Aorta (tissue), 5 donors: Measurements from ENCODE around the gene RBM19. TPM values are rescaled to one million over a fixed set of nuclear protein-coding genes. Genes with fewer than 3 reads are reported as not detected.

Experiments used
- ATAC-seq: fragments of 200-7000 bp; cut with Tn5 transposase; one replicate; pipeline ENCODE4 v1.9.1; 2022; ENCODE audit warnings: moderate library complexity; ENCODE audit not compliant: low FRiP score
- DNase-seq, 2 donors: peaks; one replicate each; pipeline ENCODE4 v3.0.0-alpha.2; 2020
- H3K27ac ChIP-seq, 2 donors: one replicate each; pipeline ENCODE4 v1.5.1; 2013; ENCODE audit warnings: low read length in 2 of 2, mild to moderate bottlenecking in 2 of 2, moderate library complexity in 2 of 2, control low read depth in 1 of 2, inconsistent platforms in 1 of 2, low read depth in 1 of 2
- H3K27me3 ChIP-seq, 2 donors: one replicate each; pipeline ENCODE4 v1.6.1; 2013; ENCODE audit warnings: control low read depth in 1 of 2, low read length in 1 of 2, mild to moderate bottlenecking in 1 of 2, moderate library complexity in 1 of 2; ENCODE audit not compliant: insufficient read depth in 2 of 2, control insufficient read depth in 1 of 2
- H3K36me3 ChIP-seq, 2 donors: one replicate each; pipeline ENCODE4 v1.6.1; 2013; ENCODE audit warnings: control low read depth in 1 of 2, low read length in 1 of 2, mild to moderate bottlenecking in 1 of 2; ENCODE audit not compliant: insufficient read depth in 2 of 2, control insufficient read depth in 1 of 2
- H3K4me1 ChIP-seq, 2 donors: one replicate each; pipeline ENCODE4 v1.6.1; 2013; ENCODE audit warnings: low read length in 2 of 2, control low read depth in 1 of 2, mild to moderate bottlenecking in 1 of 2, moderate library complexity in 1 of 2; ENCODE audit not compliant: insufficient read depth in 2 of 2, control insufficient read depth in 1 of 2
- H3K4me3 ChIP-seq, 2 donors: one replicate each; pipeline ENCODE4 v1.5.1; 2013; ENCODE audit warnings: low read length in 2 of 2, control low read depth in 1 of 2, mild to moderate bottlenecking in 1 of 2
- H3K9me3 ChIP-seq: one replicate; pipeline ENCODE4 v1.6.1; 2013; ENCODE audit warnings: mild to moderate bottlenecking, low read length; ENCODE audit not compliant: control insufficient read depth
- WGBS, 2 donors: extraction: QIAGEN DNeasy Blood & Tissue Kit; methylation state at CpG; one replicate each; pipeline ENCODE4 v1.1.7; 2013; 5-methylcytosine and 5-hydroxymethylcytosine counted together
- intact Hi-C, 2 donors: fragments of 100-400 bp; cut with DNase I; formaldehyde crosslinking; loops; one replicate each; pipeline versions ENCODE4 v1.14.2 to v1.15.0; 2022
- polyA plus RNA-seq, 2 donors: library from polyadenylated mRNA; stranded (reverse); fragments of 200-250 nt; gene quantifications; one replicate each; pipeline ENCODE4 v1.2.3, GENCODE V29; 2013
- total RNA-seq, 2 donors: library from RNA; stranded (reverse); fragmentation: NEBNext Ultra II Directional; extraction: Animal tissue kit (Norgen Biotek cat#: 25700); gene quantifications; one replicate each; pipeline ENCODE4 v1.2.1, GENCODE V29; 2021
- donor health status: healthy with polysubstance abuse.
- donor health status: Bipolar disorder and iron deficiency.
- donor health status: DM: no; HTN: no; CAD: no.
- donor health status: DM: no; HTN: no; CAD: no.
- donor health status: DM: yes; HTN: yes; CAD: no.

Gene RBM19
- total and polyA plus RNA-seq, 4 donors = 5.6 to 31.8 (median 26.0) TPM

DNA sequence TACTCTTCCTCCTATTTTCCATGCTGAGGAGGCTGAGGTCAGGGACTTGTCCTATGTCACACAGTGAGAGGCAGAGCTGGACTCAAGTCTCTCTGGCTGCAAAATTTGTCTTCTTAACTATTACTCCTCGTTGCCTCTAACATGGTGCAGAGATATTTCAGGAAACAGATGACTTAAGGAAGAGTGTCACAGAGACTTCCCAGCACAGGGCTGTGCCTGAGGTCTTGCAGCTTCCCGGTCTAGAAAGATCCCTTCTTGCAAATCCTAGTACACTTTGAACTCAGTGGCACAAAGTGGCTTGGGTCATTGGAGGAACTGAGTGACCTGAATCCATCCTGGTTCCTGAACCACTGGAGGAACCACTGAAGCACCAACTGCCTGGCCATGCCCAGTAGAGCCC lies 17.1 kb upstream of the RBM19 start:
- no peaks in the 10 kb centered on the region for H3K36me3 ChIP-seq
- no peak overlapping the region for H3K27ac ChIP-seq
- 41 to 45% methylated on average over 2 of the region's 2 CpGs for WGBS, 2 donors
- no peak overlapping the region for H3K4me3 ChIP-seq
- no peaks in the 10 kb centered on the region for H3K4me1 ChIP-seq
- intact Hi-C loops = loop anchor here in 1 of 2 donors (10.0 kb wide), 1 partner anchor 1932 kb away; no protein-coding TSS in a partner anchor
- DNase-seq (no peak), ATAC-seq (no peak)
- no peaks in the 10 kb centered on the region for H3K9me3 ChIP-seq
- no peaks in the 10 kb centered on the region for H3K27me3 ChIP-seq

DNA sequence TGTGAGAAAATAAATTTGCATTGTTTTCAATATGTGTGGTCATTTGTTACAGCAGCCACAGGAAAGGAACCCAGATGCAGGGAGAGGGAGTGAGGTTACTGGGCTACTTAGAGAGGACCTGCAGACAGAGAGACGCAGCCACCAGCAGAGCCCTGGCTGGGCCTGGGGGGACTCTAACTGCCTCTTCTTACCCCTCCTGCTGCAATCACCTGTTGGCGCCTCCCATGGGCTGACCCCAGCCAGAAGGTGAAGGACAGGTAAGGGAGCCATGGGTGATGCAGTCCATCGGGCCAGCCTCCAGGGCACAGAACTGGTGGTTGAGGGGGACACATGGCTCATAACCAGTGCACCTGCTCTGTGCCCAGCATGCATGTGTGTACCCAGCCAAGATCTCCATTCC lies 15.8 kb upstream of the RBM19 start:
- DNase-seq = peak in 1 of 2 donors; percentile 74
- H3K4me3 ChIP-seq = no peak overlapping the region
- H3K36me3 ChIP-seq = no peaks in the 10 kb centered on the region
- 89 to 93% methylated on average over 3 of the region's 3 CpGs for WGBS, 2 donors
- ATAC-seq = peak; percentile 9
- intact Hi-C loops = loop anchor here (2.0 to 10.0 kb wide), 2 partner anchors 527 to 1933 kb away; no protein-coding TSS in a partner anchor
- H3K4me1 ChIP-seq = no peaks in the 10 kb centered on the region
- no peak overlapping the region for H3K27ac ChIP-seq
- H3K9me3 ChIP-seq = no peaks in the 10 kb centered on the region
- no peaks in the 10 kb centered on the region for H3K27me3 ChIP-seq

DNA sequence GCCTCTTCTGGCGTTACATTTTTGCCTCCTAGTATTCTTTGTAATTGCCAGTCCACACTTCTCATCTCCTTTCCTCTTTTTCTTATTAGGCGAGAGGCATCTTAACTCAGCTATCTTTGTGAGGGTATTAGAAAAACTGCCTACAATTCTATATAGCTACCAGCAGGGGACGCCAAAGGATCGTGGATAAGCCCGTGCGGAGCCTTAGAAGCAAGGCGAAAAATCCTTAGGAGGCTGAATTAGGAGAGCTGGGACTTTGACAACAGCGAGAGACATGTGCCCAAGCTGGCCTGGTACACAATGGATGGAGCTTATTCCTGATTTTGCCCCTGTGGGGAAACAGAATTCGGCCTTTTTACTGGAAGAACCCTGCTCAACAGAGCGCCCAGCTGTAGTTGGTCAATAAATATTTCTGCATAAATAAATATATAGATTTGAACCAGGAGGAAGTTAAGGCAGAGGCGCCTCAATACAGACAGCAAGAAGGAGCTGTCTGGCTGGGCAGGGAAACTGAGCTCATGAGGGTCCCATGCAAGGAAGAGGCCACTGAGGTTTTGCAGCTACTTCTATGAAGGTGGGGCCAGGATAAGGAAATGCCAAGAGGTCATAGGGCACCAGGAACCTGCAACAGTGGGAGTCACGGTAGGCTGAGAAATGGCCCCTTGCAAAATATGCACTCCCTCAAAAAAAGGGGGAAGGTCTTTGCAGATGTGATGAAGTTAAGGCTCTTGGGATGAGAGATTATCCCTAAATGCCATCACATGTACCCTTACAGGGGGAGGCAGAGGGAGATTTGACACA lies 14.6 kb upstream of the RBM19 start:
- Histone ChIP-seq H3K27me3 (no peaks in the 10 kb centered on the region), H3K4me3 (no peak overlapping the region), H3K9me3 (no peaks in the 10 kb centered on the region), H3K27ac (no peak overlapping the region), H3K36me3 (no peaks in the 10 kb centered on the region), H3K4me1 (no peaks in the 10 kb centered on the region)
- peak; percentile 72 for ATAC-seq
- WGBS, 2 donors = 17% methylated on average over 12 of the region's 12 CpGs
- intact Hi-C loops = loop anchor here (2.0 to 10.0 kb wide), 2 partner anchors 528 to 1934 kb away; no protein-coding TSS in a partner anchor
- peak in 1 of 2 donors; percentile 51 for DNase-seq

DNA sequence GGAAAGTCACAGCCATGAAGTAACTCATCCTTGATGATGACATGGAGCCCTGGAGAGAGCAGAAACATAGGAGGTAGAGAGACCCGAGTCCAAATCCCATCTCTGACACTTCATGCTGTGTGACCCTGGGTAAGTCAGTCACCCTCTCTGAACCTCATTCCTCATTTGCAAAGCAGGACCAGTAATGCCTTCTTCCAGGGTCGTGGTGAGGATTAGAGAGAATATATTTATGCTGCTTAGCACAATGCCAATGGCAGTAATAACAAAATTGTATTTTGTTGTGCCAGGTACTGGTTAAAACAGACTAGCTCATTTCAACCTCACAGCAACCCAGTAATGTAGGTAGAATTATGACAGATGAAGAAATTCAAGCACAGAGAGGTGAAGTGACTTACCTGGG lies 13.9 kb upstream of the RBM19 start:
- Histone ChIP-seq H3K4me1 (no peaks in the 10 kb centered on the region), H3K4me3 (no peak overlapping the region), H3K27me3 (no peaks in the 10 kb centered on the region), H3K36me3 (no peaks in the 10 kb centered on the region), H3K27ac (no peak overlapping the region), H3K9me3 (no peaks in the 10 kb centered on the region)
- ATAC-seq = no peak
- intact Hi-C loops = loop anchor here (2.0 to 10.0 kb wide), 2 partner anchors 529 to 1935 kb away; no protein-coding TSS in a partner anchor
- DNase-seq = no peak
- 45 to 56% methylated on average over 2 of the region's 2 CpGs for WGBS, 2 donors

DNA sequence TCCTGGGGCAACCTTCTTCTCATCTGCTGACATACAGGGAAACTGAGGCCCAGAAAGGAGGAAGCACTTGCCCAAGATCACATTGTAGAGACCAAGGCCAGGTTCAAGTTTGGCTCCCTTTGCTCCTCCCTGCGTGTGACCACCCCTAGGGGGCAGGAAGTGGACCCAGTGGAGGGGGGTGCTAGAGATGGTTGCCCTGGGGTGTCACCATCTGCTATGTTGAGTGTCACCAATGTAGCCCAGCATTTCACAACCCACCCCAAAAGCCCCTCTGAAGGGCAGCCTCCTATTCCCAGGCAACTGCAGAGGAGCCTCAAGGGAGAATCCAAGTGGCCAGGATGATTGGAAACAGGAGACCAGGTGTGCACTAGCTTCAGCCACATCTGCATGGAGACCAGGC lies 12.0 kb upstream of the RBM19 start:
- WGBS, 2 donors = 43 to 46% methylated on average over 1 of the region's 1 CpG
- no peak overlapping the region for H3K4me3 ChIP-seq
- DNase-seq = peak in 1 of 2 donors; percentile 40
- no peak for ATAC-seq
- H3K9me3 ChIP-seq = no peaks in the 10 kb centered on the region
- H3K27ac ChIP-seq = no peak overlapping the region
- H3K4me1 ChIP-seq = no peaks in the 10 kb centered on the region
- no peaks in the 10 kb centered on the region for H3K27me3 ChIP-seq
- no peaks in the 10 kb centered on the region for H3K36me3 ChIP-seq
- intact Hi-C loops = loop anchor here in 1 of 2 donors (10.0 kb wide), 1 partner anchor 1947 kb away; no protein-coding TSS in a partner anchor

DNA sequence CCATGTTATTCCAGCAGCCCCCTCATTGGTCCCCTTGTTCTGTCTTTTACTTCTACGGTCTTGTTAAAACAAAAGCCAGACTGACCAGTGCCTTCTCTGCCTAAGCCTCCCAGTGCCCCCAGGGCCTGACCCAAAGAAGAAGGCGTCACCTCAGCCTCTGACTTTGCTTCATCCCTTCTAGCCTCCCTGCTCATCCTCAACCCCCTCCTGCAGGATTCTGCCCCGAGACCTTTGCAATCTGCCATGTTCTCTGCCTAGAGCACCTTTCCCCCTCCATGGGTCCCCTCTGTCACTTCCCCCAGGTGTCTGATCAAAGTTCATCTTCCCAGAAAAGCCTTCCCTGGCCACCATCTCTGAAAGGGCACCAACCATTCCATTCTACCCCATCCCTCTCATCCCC lies 7.9 kb upstream of the RBM19 start:
- no peak overlapping the region for H3K27ac ChIP-seq
- H3K4me3 ChIP-seq = no peak overlapping the region
- no peaks in the 10 kb centered on the region for H3K4me1 ChIP-seq
- WGBS, 2 donors = 58 to 66% methylated on average over 3 of the region's 3 CpGs
- ATAC-seq (no peak), DNase-seq (no peak)
- intact Hi-C loops = loop anchor here in 1 of 2 donors (10.0 kb wide), 1 partner anchor 1951 kb away; no protein-coding TSS in a partner anchor
- no peaks in the 10 kb centered on the region for H3K36me3 ChIP-seq
- H3K9me3 ChIP-seq = no peaks in the 10 kb centered on the region
- no peaks in the 10 kb centered on the region for H3K27me3 ChIP-seq

DNA sequence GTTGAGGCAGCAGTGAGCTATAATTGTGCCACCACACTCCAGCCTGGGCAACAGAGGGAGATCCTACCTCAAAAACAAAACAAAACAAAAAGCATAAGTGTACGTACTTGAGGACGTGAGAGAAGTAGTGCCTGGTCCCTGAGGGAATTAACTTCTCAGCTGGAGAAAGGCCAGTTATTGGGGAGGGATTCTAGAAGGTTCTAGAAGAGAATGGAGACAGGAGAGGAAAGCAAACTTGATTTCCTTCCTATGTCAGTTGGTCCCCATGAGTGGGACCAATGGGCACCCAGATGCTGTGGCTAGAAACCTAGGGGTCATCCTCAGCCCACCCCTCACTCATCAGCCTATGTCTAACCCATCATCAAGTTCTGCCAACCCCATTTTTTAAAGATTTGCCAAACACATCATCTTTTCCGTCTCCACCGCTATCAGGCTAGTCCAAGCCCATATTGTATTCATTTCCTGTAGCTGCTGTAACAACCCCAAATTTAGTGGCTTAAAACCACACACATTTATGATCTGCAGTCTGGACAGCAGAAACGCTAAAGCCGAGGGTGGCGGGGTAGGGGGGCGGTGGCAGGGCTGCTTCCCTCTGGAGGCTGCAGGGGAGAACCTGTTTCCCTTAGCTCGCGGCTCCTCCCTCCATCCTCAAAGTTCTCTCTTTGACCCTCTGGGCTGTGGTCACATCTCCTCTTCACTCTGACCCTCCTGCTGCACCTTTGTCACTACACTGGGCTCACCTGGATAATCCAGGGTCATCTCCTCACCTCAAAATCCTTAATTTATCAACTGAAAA lies 7.2 kb upstream of the RBM19 start:
- DNase-seq (no peak), ATAC-seq (no peak)
- no peaks in the 10 kb centered on the region for H3K27me3 ChIP-seq
- H3K9me3 ChIP-seq = no peaks in the 10 kb centered on the region
- H3K36me3 ChIP-seq = no peaks in the 10 kb centered on the region
- intact Hi-C loops = loop anchor here in 1 of 2 donors (10.0 kb wide), 1 partner anchor 1951 kb away; no protein-coding TSS in a partner anchor
- 51 to 68% methylated on average over 10 of the region's 10 CpGs for WGBS, 2 donors
- no peaks in the 10 kb centered on the region for H3K4me1 ChIP-seq
- H3K27ac ChIP-seq = no peak overlapping the region
- no peak overlapping the region for H3K4me3 ChIP-seq

DNA sequence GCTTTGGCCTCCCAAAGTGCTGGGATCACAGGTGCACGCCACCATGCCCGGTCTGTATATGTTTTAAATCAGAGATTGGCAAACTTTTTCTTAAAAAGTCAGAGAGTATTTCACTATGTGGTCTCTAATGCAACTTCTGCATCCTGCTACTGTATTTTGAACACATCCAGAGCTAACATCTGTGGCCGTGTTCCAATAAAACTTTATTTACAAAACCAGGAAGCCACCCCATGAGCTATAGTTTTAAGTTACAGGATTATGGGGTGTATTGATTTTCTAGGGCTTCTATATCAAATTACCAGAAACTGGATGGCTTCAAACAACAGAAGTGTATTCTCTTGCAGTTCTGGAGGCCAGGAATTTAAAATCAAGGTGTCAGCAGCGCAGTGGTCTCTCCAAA lies 5.3 kb upstream of the RBM19 start:
- 83% methylated on average over 4 of the region's 4 CpGs for WGBS, 2 donors
- ATAC-seq (no peak), DNase-seq (no peak)
- Histone ChIP-seq H3K27ac (no peak overlapping the region), H3K4me1 (no peaks in the 10 kb centered on the region), H3K27me3 (no peaks in the 10 kb centered on the region), H3K4me3 (no peak overlapping the region), H3K36me3 (no peaks in the 10 kb centered on the region), H3K9me3 (no peaks in the 10 kb centered on the region)
- intact Hi-C loops = loop anchor here in 1 of 2 donors (10.0 kb wide), 1 partner anchor 1953 kb away; no protein-coding TSS in a partner anchor
